Activated naive CD4-positive, alpha-beta T cell treated with anti-CD3 and anti-CD28 coated beads, Interleukin-2, amount 50 U/mL, for 24 hours (primary cell): ENCODE measurements around the gene HOMER3.

Experiments
- H3K27ac Mint-ChIP-seq: one replicate; pipeline ENCODE4 v1.8.0; 2021; ENCODE audit warnings: mild to moderate bottlenecking, mixed read lengths
- H3K27me3 Mint-ChIP-seq: one replicate; pipeline ENCODE4 v1.8.0; 2021; ENCODE audit warnings: mixed read lengths
- H3K36me3 Mint-ChIP-seq: one replicate; pipeline ENCODE4 v1.8.0; 2021; ENCODE audit warnings: mixed read lengths
- H3K4me1 Mint-ChIP-seq: one replicate; pipeline ENCODE4 v1.8.0; 2021; ENCODE audit warnings: mixed read lengths
- H3K4me3 Mint-ChIP-seq: one replicate; pipeline ENCODE4 v1.8.0; 2021; ENCODE audit warnings: mild to moderate bottlenecking, mixed read lengths
- H3K9me3 Mint-ChIP-seq: one replicate; pipeline ENCODE4 v1.8.0; 2021; ENCODE audit warnings: mixed read lengths

HOMER3 gene

GRCh38 chr19:18940769-18941627, at the start of gene HOMER3:
Gene HOMER3, minus strand, starts transcription at chr19:18941217. Its CDS starts 2,235 bp downstream, at chr19:18938982.
- peak within 1 kb of the TSS; percentile 67 for H3K4me3 Mint-ChIP-seq

GRCh38 chr19:18990128-18990708, 49.2 kb upstream of the HOMER3 start:
- Mint-ChIP-seq H3K27me3 (peaks cover 1% of the 10 kb centered on the region), H3K4me1 (no peaks in the 10 kb centered on the region), H3K27ac (no peak overlapping the region), H3K36me3 (peaks cover 8% of the 10 kb centered on the region), H3K9me3 (no peaks in the 10 kb centered on the region), H3K4me3 (no peak overlapping the region)

More at GRCh38 chr19:18940769-18941627, at the start of gene HOMER3:
- H3K9me3 Mint-ChIP-seq: no peaks in the 10 kb centered on the region
- no peak within 1 kb of the TSS for H3K27ac Mint-ChIP-seq
- H3K36me3 Mint-ChIP-seq: no peaks in the 10 kb centered on the region
- H3K27me3 Mint-ChIP-seq: peaks cover 14% of the 10 kb centered on the region
- peaks cover 7% of the 10 kb centered on the region for H3K4me1 Mint-ChIP-seq

- Mint-ChIP-seq H3K9me3 (no peaks in the 10 kb centered on the region), H3K27me3 (peaks cover 1% of the 10 kb centered on the region), H3K36me3 (peaks cover 7% of the 10 kb centered on the region), H3K4me3 (no peak overlapping the region), H3K4me1 (no peaks in the 10 kb centered on the region), H3K27ac (no peak overlapping the region)
These were observed 48.3 kb upstream of the HOMER3 start for GRCh38 chr19:18989316-18989715.

- H3K4me3 Mint-ChIP-seq: no peak overlapping the region
- H3K27ac Mint-ChIP-seq: no peak overlapping the region
- H3K9me3 Mint-ChIP-seq: no peaks in the 10 kb centered on the region
- no peaks in the 10 kb centered on the region for H3K36me3 Mint-ChIP-seq
- no peaks in the 10 kb centered on the region for H3K4me1 Mint-ChIP-seq
- H3K27me3 Mint-ChIP-seq: peaks cover 3% of the 10 kb centered on the region
These were observed 46.4 kb upstream of the HOMER3 start for GRCh38 chr19:18987456-18987855.

GRCh38 chr19:18985257-18985656, 44.2 kb upstream of the HOMER3 start:
- no peak overlapping the region for H3K4me3 Mint-ChIP-seq

GRCh38 chr19:18984251-18984650, 43.2 kb upstream of the HOMER3 start:
- no peaks in the 10 kb centered on the region for H3K4me1 Mint-ChIP-seq
- H3K4me3 Mint-ChIP-seq: no peak overlapping the region
- no peak overlapping the region for H3K27ac Mint-ChIP-seq
- H3K9me3 Mint-ChIP-seq: no peaks in the 10 kb centered on the region
- no peaks in the 10 kb centered on the region for H3K36me3 Mint-ChIP-seq
- peaks cover 4% of the 10 kb centered on the region for H3K27me3 Mint-ChIP-seq

More at GRCh38 chr19:18985257-18985656, 44.2 kb upstream of the HOMER3 start:
- H3K27me3 Mint-ChIP-seq: peaks cover 4% of the 10 kb centered on the region
- H3K9me3 Mint-ChIP-seq: no peaks in the 10 kb centered on the region
- H3K27ac Mint-ChIP-seq: no peak overlapping the region
- H3K36me3 Mint-ChIP-seq: no peaks in the 10 kb centered on the region
- H3K4me1 Mint-ChIP-seq: no peaks in the 10 kb centered on the region

- Mint-ChIP-seq H3K36me3 (no peaks in the 10 kb centered on the region), H3K27ac (no peak overlapping the region), H3K4me3 (no peak overlapping the region), H3K9me3 (no peaks in the 10 kb centered on the region), H3K4me1 (no peaks in the 10 kb centered on the region), H3K27me3 (peaks cover 4% of the 10 kb centered on the region)
These were observed 41.7 kb upstream of the HOMER3 start for GRCh38 chr19:18982669-18983068.

- no peak overlapping the region for H3K4me3 Mint-ChIP-seq
- H3K36me3 Mint-ChIP-seq: no peaks in the 10 kb centered on the region
- H3K4me1 Mint-ChIP-seq: no peaks in the 10 kb centered on the region
- peaks cover 2% of the 10 kb centered on the region for H3K27me3 Mint-ChIP-seq
- no peak overlapping the region for H3K27ac Mint-ChIP-seq
- H3K9me3 Mint-ChIP-seq: no peaks in the 10 kb centered on the region
These were observed 39.5 kb upstream of the HOMER3 start for GRCh38 chr19:18980432-18981020.

- no peak overlapping the region for H3K4me3 Mint-ChIP-seq
- peaks cover 2% of the 10 kb centered on the region for H3K27me3 Mint-ChIP-seq
- no peaks in the 10 kb centered on the region for H3K36me3 Mint-ChIP-seq
- no peaks in the 10 kb centered on the region for H3K9me3 Mint-ChIP-seq
- H3K27ac Mint-ChIP-seq: no peak overlapping the region
- no peaks in the 10 kb centered on the region for H3K4me1 Mint-ChIP-seq
These were observed 37.6 kb upstream of the HOMER3 start for GRCh38 chr19:18978616-18979015.

GRCh38 chr19:18975869-18976268, 34.9 kb upstream of the HOMER3 start:
- no peak overlapping the region for H3K27ac Mint-ChIP-seq
- no peak overlapping the region for H3K4me3 Mint-ChIP-seq
- no peaks in the 10 kb centered on the region for H3K27me3 Mint-ChIP-seq
- no peaks in the 10 kb centered on the region for H3K9me3 Mint-ChIP-seq
- no peaks in the 10 kb centered on the region for H3K36me3 Mint-ChIP-seq
- no peaks in the 10 kb centered on the region for H3K4me1 Mint-ChIP-seq

GRCh38 chr19:18975011-18975410, 34.0 kb upstream of the HOMER3 start:
- H3K27me3 Mint-ChIP-seq: no peaks in the 10 kb centered on the region
- H3K4me3 Mint-ChIP-seq: no peak overlapping the region
- no peaks in the 10 kb centered on the region for H3K36me3 Mint-ChIP-seq
- no peak overlapping the region for H3K27ac Mint-ChIP-seq
- H3K4me1 Mint-ChIP-seq: no peaks in the 10 kb centered on the region
- no peaks in the 10 kb centered on the region for H3K9me3 Mint-ChIP-seq

- no peaks in the 10 kb centered on the region for H3K9me3 Mint-ChIP-seq
- H3K4me3 Mint-ChIP-seq: no peak overlapping the region
- H3K36me3 Mint-ChIP-seq: no peaks in the 10 kb centered on the region
- no peak overlapping the region for H3K27ac Mint-ChIP-seq
- no peaks in the 10 kb centered on the region for H3K4me1 Mint-ChIP-seq
- H3K27me3 Mint-ChIP-seq: no peaks in the 10 kb centered on the region
These were observed 31.8 kb upstream of the HOMER3 start for GRCh38 chr19:18972851-18973250.

- H3K4me1 Mint-ChIP-seq: no peaks in the 10 kb centered on the region
- H3K4me3 Mint-ChIP-seq: no peak overlapping the region
- no peak overlapping the region for H3K27ac Mint-ChIP-seq
- H3K36me3 Mint-ChIP-seq: no peaks in the 10 kb centered on the region
- no peaks in the 10 kb centered on the region for H3K9me3 Mint-ChIP-seq
- no peaks in the 10 kb centered on the region for H3K27me3 Mint-ChIP-seq
These were observed 31.3 kb upstream of the HOMER3 start for GRCh38 chr19:18972301-18972811.

- no peaks in the 10 kb centered on the region for H3K4me1 Mint-ChIP-seq
- H3K27ac Mint-ChIP-seq: no peak overlapping the region
- H3K9me3 Mint-ChIP-seq: no peaks in the 10 kb centered on the region
- no peaks in the 10 kb centered on the region for H3K36me3 Mint-ChIP-seq
- no peak overlapping the region for H3K4me3 Mint-ChIP-seq
- no peaks in the 10 kb centered on the region for H3K27me3 Mint-ChIP-seq
These were observed 29.1 kb upstream of the HOMER3 start for GRCh38 chr19:18969931-18970659.

GRCh38 chr19:18967358-18968146, 26.5 kb upstream of the HOMER3 start:
- Mint-ChIP-seq H3K9me3 (no peaks in the 10 kb centered on the region), H3K27ac (no peak overlapping the region), H3K36me3 (no peaks in the 10 kb centered on the region), H3K4me3 (no peak overlapping the region), H3K4me1 (no peaks in the 10 kb centered on the region), H3K27me3 (no peaks in the 10 kb centered on the region)
